ENCODE measurements around the gene CNIH3.
"Not testable (repeated sequence)": the region's sequence is repeated elsewhere in the genome, so short reads cannot be mapped to it uniquely, and the experiment has no call there.

The CNIH3 gene

DNA sequence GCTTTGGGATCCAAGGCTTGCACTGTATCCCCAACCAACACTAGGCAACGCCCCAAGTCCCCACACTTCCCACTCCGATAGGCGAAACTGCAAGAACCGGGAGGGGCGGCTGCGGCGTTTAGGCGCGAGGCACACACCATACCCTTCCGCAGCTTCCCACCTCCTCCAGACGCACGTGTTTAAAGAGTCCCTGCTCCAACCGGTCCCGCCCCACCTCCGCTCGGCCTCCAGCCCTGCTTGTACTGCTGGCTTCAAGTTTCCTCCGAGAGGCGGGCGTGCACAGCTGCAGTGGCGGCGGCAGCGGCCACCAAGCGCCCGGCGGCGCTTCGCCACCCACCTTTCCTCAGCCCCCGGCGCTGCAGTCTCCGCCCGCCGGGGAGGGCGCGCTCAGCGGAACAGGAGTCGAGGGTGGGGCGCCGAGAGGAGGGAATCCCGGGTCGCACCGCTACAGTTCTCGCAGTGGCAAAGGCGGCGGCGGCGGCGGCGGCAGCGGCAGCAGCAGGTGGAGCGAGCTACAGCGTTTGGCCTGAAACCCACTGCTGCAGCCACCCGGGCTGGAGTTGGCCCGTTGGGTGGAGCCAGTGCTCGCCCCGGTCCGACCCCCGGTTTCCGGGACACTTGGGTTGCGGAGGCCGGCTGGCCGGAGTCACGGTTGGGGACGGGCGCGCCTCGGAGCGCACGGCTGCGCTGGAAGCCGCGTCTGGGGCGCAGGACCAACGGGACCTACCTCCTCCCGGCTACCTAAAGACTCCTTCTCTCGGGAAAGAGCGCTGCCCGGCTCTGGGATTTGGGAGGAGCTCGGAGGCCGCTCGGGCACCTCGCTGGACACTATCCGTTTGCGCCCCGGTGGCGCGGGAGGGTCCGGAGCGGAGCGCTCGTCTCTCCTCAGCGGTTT is at the start of gene CNIH3:
TSS of gene CNIH3 (plus strand) at position 457 of the 895 bp plus-strand sequence. CDS start 858 bp downstream, outside the sequence.
- peak; percentile 45 to 55 for DNase-seq (ENCODE audit: low read depth in 2 of 2)

DNA sequence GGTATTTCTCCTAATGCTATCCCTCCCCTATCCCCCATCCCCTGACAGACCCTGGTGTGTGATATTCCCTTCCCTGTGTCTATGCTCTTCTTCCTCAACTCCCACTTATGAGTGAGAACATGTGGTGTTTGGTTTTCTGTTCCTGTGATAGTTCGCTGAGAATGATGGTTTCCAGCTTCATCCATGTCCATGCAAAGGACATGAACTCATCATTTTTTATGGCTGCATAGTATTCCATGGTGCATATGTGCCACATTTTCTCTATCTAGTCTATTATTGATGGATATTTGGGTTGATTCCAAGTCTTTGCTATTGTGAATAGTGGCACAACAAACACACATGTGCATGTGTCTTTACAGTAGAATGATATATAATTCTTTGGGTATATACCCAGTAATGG is 49.6 kb upstream of the CNIH3 start:
- DNase-seq (ENCODE audit: low read depth in 2 of 2), result not testable (repeated sequence)

DNA sequence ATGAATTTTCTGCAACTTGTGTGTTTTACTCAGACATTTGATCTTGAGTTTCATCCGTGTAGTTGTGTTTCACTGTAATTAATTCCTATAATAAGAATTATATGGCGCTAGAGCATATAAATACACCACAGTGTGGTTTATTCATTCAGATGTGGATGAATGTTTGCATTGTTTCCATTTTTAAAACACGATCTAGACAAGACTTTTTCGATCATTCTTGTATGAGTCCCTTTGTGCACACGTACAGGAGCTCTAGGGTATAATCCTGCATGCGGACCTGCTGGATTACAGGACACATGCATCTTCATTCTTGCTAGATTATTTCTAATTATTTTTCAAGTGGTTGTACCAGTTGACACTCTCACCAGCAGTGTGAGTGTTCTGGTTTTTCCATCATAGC is 46.8 kb upstream of the CNIH3 start:
- no peak for DNase-seq (ENCODE audit: low read depth in 2 of 2)

DNA sequence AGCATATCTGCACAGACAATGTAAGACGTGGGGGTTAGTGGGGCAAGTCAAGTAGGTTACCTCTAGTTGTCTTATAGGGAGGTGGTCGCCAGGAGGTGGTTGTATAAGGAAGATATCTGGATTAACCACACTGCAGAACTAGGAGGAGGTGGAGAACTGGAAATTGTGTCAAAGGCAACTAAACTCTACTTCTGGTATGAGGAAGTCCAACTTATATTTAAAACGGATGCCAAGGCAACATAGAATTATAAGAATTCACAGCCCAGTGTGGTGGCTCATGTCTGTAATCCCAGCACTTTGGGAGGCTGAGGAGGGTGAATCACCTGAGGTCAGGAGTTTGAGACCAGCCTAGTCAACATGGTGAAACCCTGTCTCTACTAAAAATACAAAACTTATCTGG is 44.1 kb upstream of the CNIH3 start:
- not testable (repeated sequence) for DNase-seq (ENCODE audit: low read depth in 2 of 2)

DNA sequence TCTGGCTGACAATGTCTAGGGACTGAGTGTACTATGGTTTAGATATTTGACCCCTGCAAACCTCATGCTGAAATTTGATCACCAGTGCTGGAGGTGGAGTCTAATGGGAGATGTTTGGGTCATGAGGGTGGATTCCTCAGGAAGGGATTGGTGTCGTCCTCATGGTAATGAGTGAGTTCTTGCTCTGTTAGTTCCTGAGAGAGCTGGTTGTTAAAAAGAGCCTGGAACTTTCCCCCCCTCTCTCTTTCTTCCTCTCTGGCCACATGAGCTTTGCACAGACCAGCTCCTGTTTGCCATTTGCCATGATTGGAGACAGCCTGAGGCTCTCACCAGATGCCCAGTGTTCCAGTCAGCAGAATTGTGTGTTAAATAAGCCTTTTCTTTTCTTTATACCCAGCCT is 36.6 kb upstream of the CNIH3 start:
- DNase-seq (ENCODE audit: low read depth in 2 of 2), result no peak

DNA sequence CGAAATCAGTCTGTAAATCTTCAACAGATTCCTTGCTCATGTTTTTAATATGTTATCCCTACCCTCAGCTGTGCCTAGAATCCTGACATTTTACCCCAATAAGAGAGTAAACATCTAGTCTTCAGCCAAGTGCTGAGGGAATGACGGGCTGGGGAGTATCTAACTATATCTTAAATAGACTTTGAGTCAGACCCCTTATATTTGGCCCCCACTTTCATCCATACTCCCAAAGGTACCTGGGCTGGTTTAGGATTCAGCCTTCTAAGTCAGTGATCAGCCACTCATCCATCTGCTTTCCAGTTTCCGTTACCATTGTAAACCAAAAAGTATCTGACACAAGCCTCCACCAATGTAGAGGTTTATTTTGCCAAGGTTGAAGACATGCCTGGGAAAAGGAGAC is 36.1 kb upstream of the CNIH3 start:
- DNase-seq (ENCODE audit: low read depth in 2 of 2), result no peak

DNA sequence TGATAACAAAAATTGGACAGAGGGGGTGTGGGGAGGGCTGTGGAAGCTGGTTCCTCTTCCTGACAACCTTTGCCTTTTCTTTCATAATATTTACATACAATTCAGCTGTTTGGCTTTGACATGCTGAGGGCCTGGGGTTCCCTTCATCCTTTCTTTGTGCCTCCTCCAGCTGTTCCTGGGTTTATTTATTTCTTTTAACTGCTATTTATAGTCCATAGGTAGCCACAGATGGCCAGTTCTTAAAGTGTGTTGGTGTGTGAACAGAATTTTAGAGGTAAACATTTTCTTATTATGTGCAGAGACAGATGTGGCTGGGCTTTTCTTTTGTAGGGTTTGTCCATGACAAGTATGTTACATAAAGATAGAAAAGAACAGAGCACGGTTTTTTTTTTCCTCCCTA is 34.1 kb upstream of the CNIH3 start:
- no peak for DNase-seq (ENCODE audit: low read depth in 2 of 2)

DNA sequence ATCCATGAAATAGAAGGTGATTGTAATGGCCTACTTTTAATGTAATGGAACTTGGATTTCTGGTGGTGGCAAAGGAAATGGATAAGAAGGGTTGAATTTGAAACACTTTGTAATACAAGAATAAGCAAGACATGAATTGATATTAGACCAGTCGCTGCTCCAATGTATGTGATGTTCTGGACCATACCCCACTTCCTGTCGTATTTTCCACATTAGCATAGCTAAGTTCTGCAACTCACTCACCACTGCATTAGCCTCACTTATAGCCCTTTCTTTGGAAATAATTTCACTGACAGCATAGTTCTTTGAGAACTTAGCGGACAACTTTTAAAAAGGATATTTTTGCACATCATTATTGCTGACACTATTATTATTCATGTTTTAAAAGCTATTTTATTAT is 32.3 kb upstream of the CNIH3 start:
- no peak for DNase-seq (ENCODE audit: low read depth in 2 of 2)

DNA sequence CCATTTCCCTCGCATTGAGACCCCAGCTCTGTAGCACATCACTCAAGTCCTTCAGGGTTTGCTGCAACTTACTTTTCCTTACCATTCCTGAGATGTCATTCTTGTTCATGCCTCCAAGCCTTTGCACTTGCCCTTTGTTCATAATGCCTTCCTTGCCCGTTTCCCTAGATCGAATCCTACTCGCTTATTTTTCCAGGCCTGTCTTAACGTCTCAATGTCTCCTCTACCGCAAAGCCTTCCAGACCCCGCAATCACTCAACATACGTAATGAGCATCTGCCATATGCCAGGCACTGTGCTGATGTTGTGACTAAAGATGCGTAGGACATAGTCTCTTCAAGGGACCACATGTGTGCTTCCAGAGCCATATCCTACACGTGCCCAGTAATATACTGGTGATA is 31.1 kb upstream of the CNIH3 start:
- DNase-seq (ENCODE audit: low read depth in 2 of 2), result no peak

DNA sequence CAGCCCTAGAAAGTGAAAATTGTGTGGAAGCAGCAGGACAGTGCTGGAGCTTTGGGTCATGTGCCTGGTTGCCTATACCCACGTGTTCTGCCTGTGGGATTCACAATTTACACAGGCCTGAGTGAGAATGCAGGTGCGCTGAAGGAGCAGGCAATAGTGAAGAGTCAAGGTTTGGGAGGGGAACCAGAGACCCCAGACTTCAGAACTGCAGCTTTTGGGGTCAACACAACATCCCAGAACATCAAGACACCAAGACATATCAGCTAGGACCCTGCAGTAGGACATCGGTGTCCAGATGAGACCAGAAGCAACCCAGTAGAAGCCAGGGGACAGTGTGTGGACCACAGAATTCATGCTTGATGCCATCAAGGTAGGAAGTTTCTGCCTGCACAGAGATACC is 29.1 kb upstream of the CNIH3 start:
- no peak for DNase-seq (ENCODE audit: low read depth in 2 of 2)

DNA sequence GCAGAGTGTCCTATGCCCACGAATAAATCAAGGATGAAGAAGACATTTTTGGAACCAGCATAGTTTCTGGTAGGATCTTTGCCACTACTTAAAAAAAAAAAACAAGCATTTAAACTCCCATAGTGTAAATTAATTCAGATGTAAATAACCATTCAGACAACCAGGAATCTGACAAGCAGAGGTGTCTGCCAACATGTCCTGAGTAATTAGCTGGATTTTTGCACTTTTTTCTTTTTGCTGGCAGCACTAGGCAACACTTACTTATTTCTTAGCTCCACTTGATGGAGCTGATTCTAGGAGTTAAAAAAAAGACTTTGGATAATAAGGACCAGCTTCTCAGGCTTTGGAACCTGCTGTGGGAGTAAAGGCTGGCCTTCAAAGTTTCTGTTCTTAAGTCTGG is 27.6 kb upstream of the CNIH3 start:
- DNase-seq (ENCODE audit: low read depth in 2 of 2), result no peak

DNA sequence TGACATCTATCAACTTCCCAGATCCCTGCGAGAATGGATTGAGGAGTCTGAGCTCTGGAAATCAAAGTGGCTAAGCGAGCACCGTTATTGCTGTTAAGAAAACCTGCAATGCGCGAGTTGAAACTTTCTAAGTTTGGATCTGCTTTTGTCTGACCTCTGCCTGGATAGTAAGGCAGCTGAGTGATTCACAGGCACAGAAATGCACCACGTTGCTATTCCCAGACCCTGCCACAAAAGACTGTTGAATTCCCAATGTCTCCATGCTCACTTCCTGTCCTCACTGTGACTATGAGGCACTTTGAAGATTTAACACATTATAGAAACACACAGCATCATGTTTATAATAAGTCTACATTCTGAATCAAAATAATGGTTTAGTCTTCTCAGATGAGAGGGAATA is 27.1 kb upstream of the CNIH3 start:
- DNase-seq (ENCODE audit: low read depth in 2 of 2), result no peak

DNA sequence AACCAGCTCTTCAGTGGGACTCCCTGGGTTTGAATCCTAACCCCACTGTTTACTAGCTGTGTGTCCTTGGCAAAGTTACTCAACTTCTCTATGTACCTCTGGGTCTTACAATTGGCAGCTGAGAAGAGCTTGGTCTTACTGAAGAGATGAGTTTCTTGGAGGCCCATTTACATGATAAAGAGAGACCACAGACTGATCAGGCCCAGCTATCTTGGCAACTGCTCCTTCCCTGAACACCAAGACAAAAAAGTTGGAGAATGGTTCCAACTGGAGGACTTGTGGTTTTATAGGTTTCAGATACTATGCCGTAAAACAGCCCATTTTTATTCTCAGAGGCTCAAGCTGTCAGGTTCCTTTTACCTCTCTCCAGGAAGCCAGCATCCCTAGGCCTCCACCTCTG is 24.8 kb upstream of the CNIH3 start:
- no peak for DNase-seq (ENCODE audit: low read depth in 2 of 2)

DNA sequence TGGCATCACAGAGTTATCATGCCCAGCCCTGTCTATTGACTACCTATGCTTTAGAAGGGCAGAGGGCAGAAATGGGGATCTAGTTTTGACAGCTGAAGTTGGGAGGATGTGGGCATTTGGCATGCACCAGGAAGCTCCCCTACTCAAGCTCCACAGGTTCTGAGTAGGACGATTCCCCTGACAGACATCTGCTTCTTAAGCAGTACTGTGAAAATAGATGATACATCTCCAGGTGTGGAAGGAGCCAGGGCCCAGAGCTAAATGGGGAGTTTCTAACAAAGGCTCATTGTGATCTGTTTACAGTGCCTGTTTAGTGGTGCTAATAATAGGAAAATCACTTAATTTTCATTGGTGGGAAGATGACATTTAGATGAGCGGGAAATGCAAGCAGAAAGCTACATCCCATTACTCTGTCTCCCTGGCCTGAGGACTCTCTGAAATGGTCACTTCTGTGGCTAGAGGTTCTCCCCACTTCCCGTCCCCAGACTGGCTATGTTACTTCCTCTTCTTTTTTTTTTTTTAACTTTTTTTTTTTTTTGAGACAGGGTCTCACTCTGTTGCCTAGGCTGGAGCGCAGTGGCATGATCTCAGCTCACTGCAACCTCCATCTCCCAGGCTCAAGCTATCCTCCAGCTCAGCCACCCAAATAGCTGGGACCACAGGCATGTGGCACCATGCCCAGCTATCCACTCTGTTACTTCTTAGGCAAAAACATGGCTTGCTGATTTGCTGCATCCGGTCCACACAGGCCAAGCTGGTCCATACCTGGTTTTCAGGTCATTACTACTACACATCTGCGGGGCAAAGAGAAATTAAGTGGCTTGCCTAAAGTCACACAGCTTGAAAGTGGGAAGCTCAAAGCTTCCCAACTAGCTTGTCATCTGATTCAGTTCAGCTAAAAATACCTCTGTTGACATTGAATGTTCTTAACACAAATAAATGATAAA is 23.2 kb upstream of the CNIH3 start:
- peak; percentile 80 to 83 for DNase-seq (ENCODE audit: low read depth in 2 of 2)

DNA sequence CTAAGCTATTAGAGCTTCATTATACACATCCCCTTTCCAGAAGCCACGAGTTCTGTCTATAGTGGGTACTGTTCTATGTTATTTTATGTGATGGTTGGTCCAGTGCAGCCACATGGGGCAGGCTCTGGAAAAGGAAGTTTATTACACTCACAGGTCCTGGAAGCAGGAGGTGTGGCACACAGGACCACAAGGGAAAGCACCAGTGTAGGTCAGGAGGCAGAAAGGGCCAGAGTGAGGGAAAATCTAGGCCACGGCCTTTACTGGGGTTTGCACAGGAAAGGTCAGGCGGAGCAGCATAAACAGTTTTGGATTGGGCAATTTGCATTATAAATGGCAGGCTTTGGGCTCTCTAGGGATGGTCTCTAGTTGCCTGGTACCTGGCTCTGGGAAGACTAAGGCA is 21.8 kb upstream of the CNIH3 start:
- no peak for DNase-seq (ENCODE audit: low read depth in 2 of 2)

DNA sequence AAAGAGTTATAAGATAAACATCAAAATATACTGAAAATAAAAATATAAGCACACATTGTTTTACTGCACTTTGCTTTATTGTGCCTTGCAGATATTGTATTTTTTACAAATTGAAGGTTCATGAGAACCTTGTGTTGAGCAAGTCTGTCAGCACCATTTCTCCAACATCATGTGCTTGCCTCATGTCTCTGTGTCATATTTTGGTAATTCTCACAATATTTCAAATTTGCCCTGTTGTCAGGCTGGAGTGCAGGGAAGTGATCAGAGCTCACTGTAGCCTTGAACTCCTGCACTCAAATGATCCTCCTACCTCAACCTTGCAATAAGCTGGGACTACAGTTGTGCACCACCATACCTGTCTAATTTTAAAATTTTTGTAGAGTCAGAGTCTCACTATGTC is 21.3 kb upstream of the CNIH3 start:
- no peak for DNase-seq (ENCODE audit: low read depth in 2 of 2)

DNA sequence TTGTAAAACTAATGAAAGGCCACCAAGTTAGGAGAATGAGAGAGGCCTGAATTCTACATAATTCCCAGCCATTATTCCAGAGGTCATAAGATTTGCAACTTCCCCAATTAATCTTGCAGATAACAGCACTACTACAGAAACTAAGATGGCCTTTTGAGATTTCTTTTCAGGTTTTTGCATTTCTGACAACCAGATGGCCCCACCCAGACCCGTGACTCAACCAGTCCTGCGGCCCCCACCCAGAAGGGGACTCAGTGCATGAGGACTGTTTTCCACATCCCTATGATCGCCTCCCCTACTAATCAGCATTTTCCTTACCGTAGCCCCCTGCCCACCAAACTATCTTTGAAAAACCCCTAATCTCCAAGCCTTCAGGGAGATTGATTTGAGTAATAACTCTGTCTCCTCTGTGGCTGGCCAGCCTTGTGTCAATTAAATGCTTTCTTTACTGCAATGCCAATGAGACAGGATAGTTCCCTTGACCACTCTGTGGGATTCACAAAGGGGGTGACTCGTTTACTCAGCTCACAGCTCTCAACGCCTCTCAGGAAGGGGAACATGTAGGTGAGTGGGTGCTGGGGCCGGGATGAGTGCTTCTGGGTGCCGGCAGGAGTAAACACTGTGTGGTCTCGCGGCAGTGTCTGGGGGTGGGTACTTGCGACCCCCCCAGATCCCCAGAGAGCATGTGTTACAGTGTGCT is 10.5 kb upstream of the CNIH3 start:
- no peak for DNase-seq (ENCODE audit: low read depth in 2 of 2)

DNA sequence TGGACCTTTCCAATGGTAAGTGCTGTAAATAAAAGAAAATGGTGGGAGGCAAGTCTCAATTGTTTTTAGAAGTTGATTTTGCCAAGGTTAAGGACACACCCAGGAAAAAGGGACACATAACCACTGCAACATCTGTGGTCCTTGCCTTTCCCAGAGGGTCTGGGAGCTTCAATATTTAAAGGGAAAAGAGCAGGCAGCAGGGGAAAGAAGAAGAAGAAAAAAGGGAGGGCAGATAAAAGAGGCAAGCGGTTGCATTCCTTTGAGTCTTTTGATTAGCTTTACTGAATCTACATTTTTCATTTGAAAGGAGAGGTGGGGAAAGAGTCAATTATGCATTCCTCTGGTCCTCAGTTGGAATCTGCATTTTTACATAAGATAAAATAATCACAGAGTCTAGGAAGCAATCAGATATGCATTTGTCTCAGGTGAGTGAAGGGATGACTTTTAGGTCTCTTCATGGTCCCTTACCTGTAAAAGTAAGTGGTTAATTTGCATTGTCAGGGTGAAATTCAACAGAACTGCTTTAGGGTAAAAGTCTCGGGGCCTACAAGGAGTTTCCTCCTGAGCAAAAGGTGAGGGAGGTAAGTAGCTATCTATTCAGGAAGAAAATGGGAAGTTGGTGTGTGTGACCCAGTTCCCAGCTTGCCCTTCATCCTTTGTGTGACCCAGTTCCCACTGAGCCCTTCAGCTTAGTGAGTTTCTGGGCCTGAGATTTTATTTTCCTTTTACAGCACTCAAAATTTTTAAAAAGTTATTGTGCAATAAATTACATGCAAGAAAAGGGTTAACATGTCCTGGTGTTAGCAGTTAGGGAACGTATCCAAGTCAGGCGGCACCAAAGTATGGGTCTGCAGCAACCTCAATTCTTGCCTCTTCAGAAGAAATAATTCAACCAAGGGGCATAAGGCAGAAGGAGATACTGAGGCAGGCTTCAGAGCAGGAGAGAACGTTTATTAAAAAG is 8.6 kb upstream of the CNIH3 start:
- DNase-seq (ENCODE audit: low read depth in 2 of 2), result no peak

DNA sequence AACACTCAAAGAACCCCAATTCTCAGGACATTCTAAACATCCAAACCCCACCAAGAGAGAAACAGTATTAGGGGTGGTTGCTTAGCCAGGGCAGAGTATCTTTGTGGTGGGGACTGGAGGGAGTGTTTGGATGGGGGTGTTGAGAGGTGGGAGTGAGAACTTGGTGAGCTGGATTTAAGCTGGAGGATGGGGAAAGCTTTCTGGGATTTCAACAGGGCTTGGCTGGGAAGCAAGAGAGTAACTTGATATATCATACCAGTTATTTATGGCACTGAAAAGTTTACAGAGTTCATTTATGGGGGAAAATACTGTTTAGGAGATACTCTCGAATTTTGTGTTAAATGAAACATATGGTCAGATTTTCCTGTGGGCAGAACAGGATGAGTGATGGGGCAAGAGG is 6.8 kb upstream of the CNIH3 start:
- no peak for DNase-seq (ENCODE audit: low read depth in 2 of 2)

DNA sequence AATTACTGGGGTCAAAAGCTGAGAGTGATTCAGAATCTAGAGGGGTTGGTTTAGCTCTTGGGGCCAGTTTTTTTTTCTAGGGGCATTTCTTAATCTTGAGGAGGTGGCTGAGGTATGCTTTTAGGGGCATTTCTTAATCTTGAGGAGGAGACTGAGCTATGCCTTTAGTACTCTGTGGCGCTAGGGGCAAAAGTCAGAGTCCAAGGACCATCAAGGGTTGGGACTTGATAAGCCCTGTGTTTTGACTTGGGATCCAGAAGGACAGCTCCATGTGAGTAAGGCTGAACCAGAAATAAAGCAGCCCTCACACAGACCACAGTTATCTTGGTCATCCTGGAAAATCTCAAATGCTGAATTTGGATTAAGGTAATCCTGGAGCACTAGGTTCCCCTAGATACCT is 3.9 kb upstream of the CNIH3 start:
- DNase-seq (ENCODE audit: low read depth in 2 of 2), result no peak

DNA sequence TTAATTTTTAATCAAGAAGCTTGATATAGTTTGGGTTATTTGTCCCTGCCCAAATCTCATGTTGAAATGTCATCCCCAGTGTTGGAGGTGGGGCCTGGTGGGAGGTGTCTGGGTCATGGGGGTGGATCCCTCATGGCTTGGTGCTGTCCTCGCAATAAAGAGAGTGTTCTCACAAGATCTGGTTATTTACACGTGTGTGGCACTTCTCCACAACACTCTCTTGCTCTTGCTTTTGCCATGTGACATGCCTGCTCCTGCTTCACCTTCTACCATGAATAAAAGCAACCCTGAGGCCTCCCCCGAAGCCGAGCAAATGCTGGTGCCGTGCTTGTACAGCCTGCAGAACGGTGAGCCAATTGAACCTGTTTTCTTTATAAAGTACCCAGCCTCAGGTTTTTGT is 2.6 kb upstream of the CNIH3 start:
- no peak for DNase-seq (ENCODE audit: low read depth in 2 of 2)
